Activated T-helper 9 cell treated with anti-CD3 and anti-CD28 coated beads, Interleukin-2, amount 50 U/mL, for 16 hours (primary cell): ENCODE data around the gene SLC39A1.
"Not testable (repeated sequence)": the region's sequence is repeated elsewhere in the genome, so short reads cannot be mapped to it uniquely, and the experiment has no call there.

Source experiments
- DNase-seq: peaks from one replicate; pipeline ENCODE4 v3.0.0-alpha.2; 2020; ENCODE audit warnings: low read depth

The SLC39A1 gene, protein sequence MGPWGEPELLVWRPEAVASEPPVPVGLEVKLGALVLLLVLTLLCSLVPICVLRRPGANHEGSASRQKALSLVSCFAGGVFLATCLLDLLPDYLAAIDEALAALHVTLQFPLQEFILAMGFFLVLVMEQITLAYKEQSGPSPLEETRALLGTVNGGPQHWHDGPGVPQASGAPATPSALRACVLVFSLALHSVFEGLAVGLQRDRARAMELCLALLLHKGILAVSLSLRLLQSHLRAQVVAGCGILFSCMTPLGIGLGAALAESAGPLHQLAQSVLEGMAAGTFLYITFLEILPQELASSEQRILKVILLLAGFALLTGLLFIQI

DNA sequence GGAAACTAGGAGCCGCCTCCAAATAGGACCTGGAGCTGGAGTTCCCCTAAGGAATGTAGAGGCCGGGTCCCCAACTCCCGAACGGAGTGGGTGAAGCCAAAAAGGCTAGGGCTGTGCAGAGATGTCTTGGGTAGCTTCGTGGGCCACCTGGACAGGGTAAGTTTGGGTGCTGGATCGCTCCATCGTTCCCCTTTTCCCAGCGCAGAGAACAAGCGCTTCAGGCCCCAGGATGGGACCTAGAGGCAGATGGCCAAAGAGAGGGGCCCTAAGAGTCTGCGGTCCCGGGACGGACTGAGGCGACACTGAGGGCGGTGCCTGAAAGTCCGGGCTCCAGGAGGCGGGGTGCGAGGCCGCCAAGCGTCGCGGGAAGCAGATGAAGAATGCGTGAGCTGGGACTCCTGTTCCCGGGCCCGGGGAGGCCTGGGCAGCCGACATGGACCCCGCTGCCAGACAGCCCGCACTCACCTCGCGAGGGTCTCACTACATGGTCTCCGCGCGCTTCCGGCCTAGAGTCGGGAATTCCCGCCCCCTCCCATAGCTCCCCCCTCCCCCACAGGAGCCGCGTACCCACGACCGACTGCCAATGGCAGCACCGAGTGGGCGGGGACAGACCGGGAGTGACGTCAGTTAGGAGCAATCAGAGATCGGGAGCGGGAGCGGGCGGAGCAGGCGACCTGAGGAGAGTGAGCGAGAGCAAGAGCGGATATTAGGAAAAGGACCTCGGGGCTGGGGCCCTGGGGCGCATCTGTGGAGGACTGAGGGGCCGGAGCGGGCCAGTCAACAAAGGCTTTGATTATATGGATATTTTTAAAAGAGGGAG lies at the start of gene SLC39A1:
Gene SLC39A1, minus strand, starts transcription at position 508 of the 820 bp plus-strand sequence. CDS start 822 bp downstream, outside the sequence.
- peak; percentile 91 for DNase-seq

DNA sequence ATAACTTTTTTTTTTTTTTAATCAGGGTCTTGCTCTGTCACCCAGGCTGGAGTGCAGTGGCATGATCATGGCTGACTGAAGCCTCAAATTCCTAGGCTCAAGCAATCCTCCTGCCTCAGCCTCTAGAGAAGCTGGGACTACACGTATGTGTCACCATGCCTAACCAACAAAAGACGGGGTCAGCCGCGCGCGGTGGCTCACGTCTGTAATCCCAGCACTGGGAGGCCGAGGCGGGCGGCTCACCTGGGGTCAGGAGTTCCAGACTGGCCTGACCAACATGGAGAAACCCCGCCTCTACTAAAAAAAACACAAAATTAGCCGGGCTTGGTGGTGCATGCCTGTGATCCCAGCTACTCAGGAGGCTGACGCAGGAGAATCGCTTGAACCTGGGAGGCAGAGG lies 49.2 kb upstream of the SLC39A1 start:
- not testable (repeated sequence) for DNase-seq

DNA sequence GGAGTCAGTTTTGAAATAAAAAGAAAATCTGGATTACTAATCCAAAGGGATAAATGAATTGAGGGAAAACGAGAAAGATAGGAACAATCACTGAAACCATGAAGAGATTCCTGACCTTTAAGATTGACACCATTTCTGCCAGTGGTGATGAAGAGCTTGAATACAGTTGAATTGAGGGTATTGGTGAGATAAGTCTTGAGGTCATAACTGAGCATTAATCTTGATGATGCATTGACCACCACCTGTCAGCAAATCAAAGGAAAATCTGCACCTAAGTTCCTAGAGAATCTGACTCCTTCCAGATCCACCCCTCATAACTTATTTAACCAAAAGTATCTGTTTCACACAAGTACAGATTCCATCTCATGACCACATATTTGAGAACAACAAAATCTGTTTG lies 48.8 kb upstream of the SLC39A1 start:
- DNase-seq, result no peak

DNA sequence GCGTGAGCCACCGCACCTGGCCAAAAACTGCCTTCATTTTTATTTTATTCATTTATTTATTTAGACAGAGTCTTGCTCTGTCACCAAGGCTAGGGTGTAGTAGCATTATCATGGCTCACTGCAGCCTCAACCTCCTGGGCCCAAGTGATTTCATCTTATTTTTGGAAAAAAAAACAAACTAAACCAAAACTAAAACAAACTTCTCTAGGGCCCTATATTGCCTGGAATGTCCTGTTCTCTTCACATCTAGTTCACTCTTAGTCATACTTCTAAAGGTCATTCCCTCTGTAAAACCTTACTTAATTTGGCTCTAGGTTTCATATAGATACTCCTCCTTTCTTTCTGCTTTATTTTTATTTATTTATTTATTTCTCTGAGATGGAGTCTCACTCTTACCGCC lies 42.8 kb upstream of the SLC39A1 start:
- DNase-seq, result no peak

DNA sequence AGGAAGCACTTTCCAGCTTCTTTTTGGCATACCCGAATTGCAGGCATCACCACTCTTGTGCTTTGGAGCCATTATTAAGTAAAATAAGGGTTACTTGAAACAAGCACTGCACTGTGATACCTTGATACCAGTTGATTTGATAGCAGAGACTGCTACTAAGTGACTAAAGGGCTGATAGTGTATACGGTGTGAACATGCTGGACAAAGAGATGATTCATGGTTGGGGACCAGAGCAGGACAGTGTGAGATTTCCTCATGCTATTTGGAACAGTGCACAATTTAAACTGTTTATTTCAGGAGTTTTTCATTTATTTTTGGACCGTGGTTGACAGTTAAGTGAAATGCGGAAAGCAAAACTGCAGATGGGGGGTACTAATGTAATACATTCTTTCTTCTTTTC lies 37.1 kb upstream of the SLC39A1 start:
- DNase-seq, result no peak

DNA sequence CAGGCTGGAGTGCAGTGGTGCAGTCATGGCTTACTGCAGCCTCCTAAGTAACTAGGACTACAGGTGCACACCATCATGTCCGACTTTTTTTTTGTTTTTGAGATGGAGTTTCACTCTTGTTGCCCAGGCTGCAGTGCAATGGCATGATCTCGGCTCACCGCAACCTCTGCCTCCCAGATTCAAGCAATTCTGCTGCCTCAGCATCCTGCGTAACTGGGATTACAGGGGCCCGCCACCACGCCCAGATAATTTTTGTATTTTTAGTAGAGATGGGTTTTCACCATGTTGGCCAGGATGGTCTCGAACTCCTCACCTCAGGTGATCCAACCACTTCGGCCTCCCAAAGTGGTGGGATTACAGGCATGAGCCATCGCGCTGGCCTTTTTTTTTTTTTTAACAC lies 33.5 kb upstream of the SLC39A1 start:
- not testable (repeated sequence) for DNase-seq

DNA sequence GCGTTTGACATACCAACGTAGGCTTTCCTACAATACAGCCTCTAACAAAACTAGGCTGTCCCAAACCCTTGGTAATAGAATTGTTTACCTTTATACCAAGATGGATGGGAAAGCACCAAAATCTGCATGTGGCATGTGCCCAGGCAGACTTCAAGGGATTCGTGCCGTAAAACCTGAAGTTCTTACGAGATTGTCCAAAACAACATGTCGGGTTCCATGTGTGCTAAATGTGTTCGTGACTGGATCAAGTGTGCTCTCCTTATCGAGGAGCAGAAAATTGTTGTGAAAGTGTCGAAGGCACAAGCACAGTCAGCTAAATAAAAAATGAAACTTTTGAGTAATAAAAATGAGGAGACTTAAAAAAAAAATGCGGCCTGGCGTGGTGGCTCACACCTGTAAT lies 32.3 kb upstream of the SLC39A1 start:
- DNase-seq, result no peak

DNA sequence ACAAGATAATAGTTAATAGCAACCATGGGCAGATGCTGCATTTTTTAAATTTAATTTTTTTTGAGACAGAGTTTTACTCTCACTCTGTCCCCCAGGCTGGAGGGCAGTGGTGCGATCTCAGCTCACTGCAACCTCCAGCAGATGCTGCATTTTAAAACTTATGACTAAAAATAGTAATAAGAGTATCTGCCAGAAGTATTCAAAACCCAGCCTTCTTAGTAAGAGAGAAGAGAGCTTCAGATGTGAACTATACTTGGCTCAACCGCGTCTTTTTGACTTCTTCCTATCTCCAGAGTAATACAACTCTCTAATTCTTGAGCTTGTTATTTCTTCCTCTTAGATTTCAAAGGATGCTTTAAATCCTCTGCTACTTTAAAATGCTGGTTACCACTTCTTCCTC lies 31.9 kb upstream of the SLC39A1 start:
- DNase-seq, result no peak

DNA sequence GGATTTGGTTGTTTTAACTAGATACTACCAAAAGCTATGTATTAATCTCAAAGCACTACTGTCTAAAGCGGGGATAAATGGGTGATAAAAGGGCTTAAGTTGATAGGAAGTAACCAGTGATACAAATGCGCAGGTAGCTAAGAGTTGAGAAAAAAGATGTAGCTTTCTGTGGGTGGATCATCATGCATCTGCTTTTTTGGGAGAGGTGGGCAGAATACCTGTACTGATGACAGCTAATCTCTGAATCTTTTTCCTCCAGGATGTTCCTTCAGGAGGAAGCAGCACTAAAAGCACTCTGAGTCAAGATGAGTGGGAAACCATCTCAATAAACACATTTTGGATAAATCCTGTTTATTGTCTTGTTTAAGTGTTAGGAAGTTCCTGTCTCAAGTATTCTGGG lies 28.5 kb upstream of the SLC39A1 start:
- no peak for DNase-seq

DNA sequence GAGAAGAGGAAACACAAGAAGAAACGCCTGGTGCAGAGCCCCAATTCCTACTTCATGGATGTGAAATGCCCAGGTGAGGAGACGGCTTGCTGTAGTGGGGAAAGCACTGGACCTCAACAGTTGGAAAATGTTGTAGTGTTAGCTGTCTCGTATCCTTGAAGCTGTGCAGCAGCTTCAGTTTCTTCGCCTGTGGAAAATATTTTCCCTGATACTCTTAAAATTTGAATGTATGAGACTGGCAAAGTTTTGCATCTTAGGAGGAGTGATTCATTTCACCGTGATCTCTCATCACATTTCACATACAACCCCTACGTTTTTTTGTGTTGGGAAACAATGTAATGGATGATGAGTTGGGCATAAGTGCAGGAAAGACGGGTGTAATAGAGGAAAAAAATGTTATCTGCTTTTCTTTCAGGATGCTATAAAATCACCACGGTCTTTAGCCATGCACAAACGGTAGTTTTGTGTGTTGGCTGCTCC lies 27.9 kb upstream of the SLC39A1 start:
- no peak for DNase-seq

DNA sequence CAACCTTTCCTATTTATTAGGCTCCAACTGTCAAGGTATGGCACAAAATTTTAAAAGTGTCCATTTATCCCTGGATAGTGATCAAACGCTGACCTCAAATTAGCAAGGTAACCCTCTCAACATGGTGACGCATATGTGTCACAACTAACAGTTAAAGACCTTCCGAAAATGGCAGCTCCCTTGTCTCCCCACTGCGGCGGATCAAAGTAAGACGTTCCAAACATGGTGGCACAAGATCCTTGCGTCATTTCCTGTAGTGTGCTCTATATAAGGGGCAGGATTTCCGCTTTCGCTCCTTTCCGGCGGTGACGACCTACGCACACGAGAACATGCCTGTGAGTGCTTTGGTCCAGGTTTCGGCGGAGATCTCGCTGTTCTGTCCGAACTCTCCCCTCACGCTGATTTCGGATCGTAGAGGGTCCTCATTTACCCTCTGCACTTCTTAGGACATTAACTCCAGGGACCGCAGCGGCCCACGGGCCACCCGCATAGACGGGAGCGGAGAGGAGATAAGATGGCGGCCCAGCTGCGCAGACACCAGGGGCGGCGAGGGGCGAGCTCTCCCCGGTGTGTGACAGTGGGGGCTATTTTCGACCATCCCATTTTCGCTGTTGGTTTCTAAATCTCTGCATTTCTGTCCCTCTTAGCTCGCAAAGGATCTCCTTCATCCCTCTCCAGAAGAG lies 27.3 kb upstream of the SLC39A1 start, which contains the start of gene RPS27:
Gene RPS27, plus strand, starts transcription at position 295 of the 683 bp plus-strand sequence. Its CDS starts 35 bp downstream, at position 330.
- DNase-seq, result peak; percentile 75

DNA sequence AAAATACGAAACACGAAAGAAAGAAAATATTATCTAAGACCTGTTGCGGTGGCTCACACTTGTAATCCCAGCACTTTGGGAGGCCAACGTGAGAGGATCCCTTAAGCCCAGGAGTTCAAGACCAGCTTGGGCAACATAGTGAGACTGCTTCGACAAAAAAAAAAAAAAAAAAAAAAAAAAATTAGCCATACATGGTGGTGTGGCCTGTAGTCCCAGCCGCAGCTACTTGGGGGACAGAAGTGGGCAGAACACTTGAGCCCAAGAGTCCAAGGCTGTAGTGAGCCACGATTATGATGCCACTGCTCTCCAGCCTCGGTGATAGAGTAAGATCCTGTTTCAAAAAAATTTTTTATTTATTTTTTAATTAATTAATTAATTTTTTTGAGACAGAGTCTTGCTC lies 24.3 kb upstream of the SLC39A1 start:
- DNase-seq, result no peak

DNA sequence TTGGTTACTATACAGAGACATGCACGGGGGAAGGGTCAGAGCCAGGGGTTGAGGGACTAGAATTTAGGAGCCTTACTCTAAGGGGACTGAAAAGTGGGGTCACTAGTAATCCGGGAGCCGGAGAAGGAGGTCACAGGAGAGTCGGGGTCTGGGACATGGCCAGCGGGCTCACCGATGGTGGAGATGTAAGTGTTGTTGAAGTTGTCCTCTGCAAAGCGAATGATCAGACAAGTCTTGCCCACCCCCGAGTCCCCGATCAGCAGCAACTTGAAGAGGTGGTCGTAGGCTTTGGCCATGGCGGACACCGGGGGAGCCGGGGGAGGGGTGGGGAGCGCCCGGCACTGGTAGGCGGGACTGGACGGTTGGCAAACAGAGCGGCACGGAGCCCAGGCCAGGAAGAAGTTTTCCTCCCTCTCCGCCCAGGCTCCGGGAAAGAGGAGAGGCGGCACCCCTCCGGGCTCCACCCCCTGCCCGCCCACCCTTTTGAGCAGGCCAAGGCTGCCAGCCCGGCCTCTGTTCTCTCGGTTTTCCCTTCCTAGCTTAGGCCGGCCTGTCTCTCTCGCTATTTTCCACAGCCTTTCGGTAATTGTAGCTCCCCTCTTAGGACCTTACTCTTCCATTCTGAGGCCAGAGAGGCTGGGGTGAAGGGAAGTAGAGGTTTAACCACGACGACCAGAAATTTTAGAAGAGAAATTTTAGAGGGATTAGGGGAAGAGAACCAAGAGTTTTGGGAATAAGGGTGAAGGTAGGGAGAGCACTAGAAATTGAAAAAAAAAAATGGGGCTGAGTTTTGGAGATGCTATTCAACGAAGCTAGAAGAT lies 22.8 kb upstream of the SLC39A1 start, which contains the start of gene RAB13:
Gene RAB13, minus strand, starts transcription at position 399 of the 821 bp plus-strand sequence. Its CDS starts 103 bp downstream, at position 296.
- DNase-seq, result no peak

DNA sequence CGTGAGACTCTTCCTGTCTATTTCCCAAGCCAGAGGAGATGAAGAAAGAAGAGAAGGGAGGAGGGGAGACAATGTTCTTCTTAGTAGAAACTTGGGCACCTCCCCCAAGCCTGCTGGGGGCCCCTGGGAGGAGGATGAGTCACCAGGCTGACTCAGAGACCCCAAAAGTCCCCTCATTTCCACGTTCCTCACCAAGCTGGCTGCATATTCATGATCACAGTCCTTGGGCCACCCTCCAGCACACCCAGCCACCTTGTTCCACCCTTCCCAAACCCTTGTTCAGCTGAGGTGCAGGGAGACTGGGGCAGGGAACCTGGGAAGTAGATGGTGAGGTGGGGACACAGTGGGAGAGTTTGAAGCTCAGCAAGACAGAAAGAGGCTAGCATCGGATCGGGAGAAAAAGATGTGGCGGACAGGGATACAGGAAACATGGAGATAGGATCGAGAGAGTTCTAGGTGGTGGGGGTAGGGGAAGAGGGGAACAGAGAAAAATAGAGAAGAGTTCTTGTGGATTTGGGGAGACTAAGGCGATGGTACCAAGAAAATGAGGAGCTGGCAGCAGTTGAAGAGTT lies 22.1 kb upstream of the SLC39A1 start:
- DNase-seq, result no peak

DNA sequence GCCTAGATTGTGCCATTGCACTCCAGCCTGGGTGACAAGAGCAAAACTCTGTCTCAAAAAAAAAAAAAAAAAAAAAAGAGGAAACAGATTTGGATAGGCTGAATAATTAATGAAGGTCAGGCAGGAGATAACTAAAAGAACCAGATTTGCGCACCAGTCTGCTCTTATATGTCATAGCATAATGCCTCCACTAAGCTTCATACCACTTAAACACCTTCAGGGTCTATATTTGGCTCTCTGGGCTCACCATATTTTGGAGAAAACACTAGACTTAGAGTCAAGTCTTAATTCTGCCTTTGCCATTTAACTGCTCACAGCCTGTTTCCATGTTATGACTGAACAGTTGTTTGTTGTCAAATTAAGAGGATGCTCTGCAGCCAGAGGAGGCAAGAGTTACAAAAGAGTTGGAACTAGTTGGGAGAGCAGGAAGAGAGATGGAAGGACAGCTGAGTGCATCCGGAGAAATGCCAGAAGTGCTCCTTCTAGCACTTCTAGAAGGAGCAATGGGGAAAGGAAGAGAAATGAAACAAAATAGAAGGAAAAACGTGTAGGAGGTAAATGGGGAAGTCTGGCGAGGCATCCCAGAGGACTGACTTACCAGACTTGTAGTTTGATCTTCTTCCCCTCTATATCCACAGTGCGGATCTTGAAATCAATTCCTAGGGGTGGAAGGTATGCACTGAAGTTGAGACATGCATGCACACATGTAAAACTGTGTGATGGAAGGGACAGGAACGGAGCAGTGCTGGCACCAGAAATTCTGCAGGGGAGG lies 21.0 kb upstream of the SLC39A1 start:
- DNase-seq, result no peak

DNA sequence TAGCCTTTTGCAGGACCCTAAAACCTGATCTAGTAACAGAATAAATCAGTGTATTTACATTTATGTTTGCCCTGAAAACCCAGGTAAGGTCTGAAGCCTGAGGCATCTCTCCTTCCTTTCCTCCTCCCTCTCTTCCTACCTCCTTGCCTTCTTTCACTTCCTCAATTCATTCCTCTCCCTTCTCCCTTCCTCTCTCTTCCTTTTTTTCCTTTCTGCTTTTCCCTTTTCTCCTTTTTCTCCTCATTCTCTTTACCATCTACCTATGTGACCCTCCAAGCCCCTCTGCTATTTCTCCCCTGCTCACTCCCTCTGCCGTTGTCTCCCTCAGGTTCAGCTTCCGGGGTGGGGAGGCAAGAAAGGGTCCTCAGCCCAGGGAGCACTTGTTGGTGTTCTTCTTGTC lies 18.4 kb upstream of the SLC39A1 start:
- not testable (repeated sequence) for DNase-seq

DNA sequence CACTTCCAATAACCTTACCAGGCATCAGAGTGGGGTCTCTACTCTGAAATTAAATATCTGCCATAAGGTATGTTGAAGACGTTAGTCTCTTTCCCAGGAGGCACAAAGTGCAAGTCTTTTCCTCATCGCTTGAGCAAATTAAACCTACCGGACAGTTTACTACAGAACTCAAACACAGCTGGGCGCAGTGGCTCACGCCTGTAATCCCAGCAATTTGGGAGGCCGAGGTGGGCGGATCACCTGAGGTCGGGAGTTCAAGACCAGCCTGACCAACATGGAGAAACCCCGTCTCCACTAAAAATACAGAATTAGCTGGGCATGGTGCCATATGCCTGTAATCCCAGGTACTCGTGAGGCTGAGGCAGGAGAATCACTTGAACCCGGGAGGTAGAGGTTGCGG lies 15.8 kb upstream of the SLC39A1 start:
- DNase-seq, result not testable (repeated sequence)

DNA sequence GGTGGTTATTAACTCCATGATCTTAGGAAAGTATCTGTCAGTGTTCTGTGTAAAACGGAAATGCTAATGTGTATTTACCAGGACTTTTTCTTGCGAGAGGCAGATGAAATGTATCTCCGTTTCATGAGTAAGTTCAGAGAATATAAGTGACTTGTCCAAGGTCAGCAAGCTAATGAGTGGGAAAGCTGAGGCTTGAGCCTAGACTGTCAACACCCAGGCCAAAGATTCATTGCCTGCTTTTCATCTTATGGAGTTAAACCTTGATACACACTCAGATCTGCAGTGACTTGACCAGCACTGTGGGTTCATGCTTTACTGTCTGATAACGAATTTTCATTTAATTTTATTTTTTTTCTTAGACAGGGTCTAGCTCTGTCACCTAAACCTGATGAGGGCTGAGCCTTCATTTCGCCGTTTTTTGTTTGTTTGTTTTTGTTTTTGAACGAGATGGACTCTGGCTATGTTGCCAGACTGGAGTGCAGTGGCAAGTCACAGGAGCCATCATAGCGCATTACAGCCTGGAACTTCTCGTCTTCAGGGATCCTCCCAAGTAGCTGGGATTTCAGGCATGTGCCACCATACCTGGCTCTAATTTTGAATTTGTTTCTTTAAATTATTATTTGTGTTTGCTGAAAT lies 15.1 kb upstream of the SLC39A1 start:
- DNase-seq, result no peak
